HepG2 (cell line): ENCODE measurements around the gene GGA1. TPM values are rescaled to one million over a fixed set of nuclear protein-coding genes. Genes with fewer than 3 reads are reported as not detected.
A peak's percentile ranks its signal among the peaks of the same experiment; 100 is the strongest.

Source experiments
- CEBPB ChIP-seq: IDR thresholded peaks from 2 replicates; pipeline ENCODE4 v1.6.1; 2011; ENCODE audit warnings: low read depth, low read length, improper control_type of control experiment, borderline replicate concordance
- CENPX ChIP-seq: sonication (generic); formaldehyde crosslinking; IDR thresholded peaks from 2 replicates; pipeline ENCODE4 v1.9.0; 2021; ENCODE audit warnings: mild to moderate bottlenecking, missing genetic modification reagents, moderate library complexity
- CREBL2 ChIP-seq: sonication (generic); formaldehyde crosslinking; IDR thresholded peaks from 2 replicates; pipeline ENCODE4 v1.8.1; 2023; ENCODE audit warnings: missing genetic modification reagents, mild to moderate bottlenecking, borderline replicate concordance
- CREM ChIP-seq, 2 experiments: sonication (generic) in 1 of 2; formaldehyde crosslinking in 1 of 2; IDR thresholded peaks; 2 replicates each; pipeline versions ENCODE4 v1.4.0 to v1.6.1; 2016 to 2020; ENCODE audit warnings: antibody characterized with exemption in 1 of 2, mild to moderate bottlenecking in 1 of 2, missing genetic modification reagents in 1 of 2
- IRF9 ChIP-seq: sonication (generic); formaldehyde crosslinking; IDR thresholded peaks from 2 replicates; pipeline ENCODE4 v1.8.0; 2022; ENCODE audit warnings: missing genetic modification reagents, mild to moderate bottlenecking, borderline replicate concordance
- MYNN ChIP-seq: sonication (generic); formaldehyde crosslinking; IDR thresholded peaks from 2 replicates; pipeline ENCODE4 v1.4.0; 2020; ENCODE audit warnings: mild to moderate bottlenecking, low read depth, missing genetic modification reagents
- ONECUT2 ChIP-seq: sonication (generic); formaldehyde crosslinking; IDR thresholded peaks from 2 replicates; pipeline ENCODE4 v1.4.0; 2020; ENCODE audit warnings: missing genetic modification reagents
- PAX8 ChIP-seq: sonication (generic); formaldehyde crosslinking; IDR thresholded peaks from 2 replicates; pipeline ENCODE4 v1.8.0; 2022; ENCODE audit warnings: mild to moderate bottlenecking, missing genetic modification reagents, borderline replicate concordance
- PRDM4 ChIP-seq: sonication (generic); formaldehyde crosslinking; IDR thresholded peaks from 2 replicates; pipeline ENCODE4 v1.9.0; 2021; ENCODE audit warnings: missing genetic modification reagents, borderline replicate concordance
- REL ChIP-seq: sonication (generic); formaldehyde crosslinking; conservative IDR thresholded peaks from 2 replicates; pipeline ENCODE4 v1.8.0; 2022; ENCODE audit warnings: mild to moderate bottlenecking, missing genetic modification reagents, moderate library complexity
- REXO4 ChIP-seq: sonication (generic); formaldehyde crosslinking; IDR thresholded peaks from 2 replicates; pipeline ENCODE4 v1.8.0; 2022; ENCODE audit warnings: missing genetic modification reagents, mild to moderate bottlenecking, borderline replicate concordance
- SAFB2 ChIP-seq: sonication (generic); formaldehyde crosslinking; IDR thresholded peaks from 2 replicates; pipeline ENCODE4 v1.5.1; 2020; ENCODE audit warnings: missing genetic modification reagents, low read depth, mild to moderate bottlenecking, borderline replicate concordance
- SMAD9 ChIP-seq: sonication (generic); formaldehyde crosslinking; IDR thresholded peaks from 2 replicates; pipeline ENCODE4 v1.5.1; 2020; ENCODE audit warnings: mild to moderate bottlenecking, missing genetic modification reagents
- TAF1 ChIP-seq: sonication (generic); formaldehyde crosslinking; IDR thresholded peaks from 2 replicates; pipeline ENCODE4 v1.4.0; 2020; ENCODE audit warnings: missing genetic modification reagents
- TGIF2 ChIP-seq: IDR thresholded peaks from 2 replicates; pipeline ENCODE4 v1.6.1; 2016; ENCODE audit warnings: control low read depth, missing compliant biosample characterization
- ZBTB3 ChIP-seq: sonication (generic); formaldehyde crosslinking; IDR thresholded peaks from 2 replicates; pipeline ENCODE4 v1.4.0; 2020; ENCODE audit warnings: low read depth, mild to moderate bottlenecking, moderate library complexity, missing genetic modification reagents, borderline replicate concordance
- ZNF292 ChIP-seq: sonication (generic); formaldehyde crosslinking; IDR thresholded peaks from 2 replicates; pipeline ENCODE4 v1.8.1; 2022; ENCODE audit warnings: mild to moderate bottlenecking, low read depth, missing genetic modification reagents, borderline replicate concordance
- ZNF710 ChIP-seq: sonication (generic); formaldehyde crosslinking; IDR thresholded peaks from 2 replicates; pipeline ENCODE4 v1.5.0; 2020; ENCODE audit warnings: mild to moderate bottlenecking, missing genetic modification reagents, borderline replicate concordance
- ZNF770 ChIP-seq: sonication (generic); formaldehyde crosslinking; IDR thresholded peaks from 2 replicates; pipeline ENCODE4 v1.5.0; 2020; ENCODE audit warnings: mild to moderate bottlenecking, missing genetic modification reagents
- ZNF777 ChIP-seq: sonication (generic); formaldehyde crosslinking; IDR thresholded peaks from 2 replicates; pipeline ENCODE4 v1.4.0; 2020; ENCODE audit warnings: missing genetic modification reagents
- polyA plus RNA-seq, 8 experiments: library from polyadenylated mRNA; depleted of rRNA in 3 of 8; stranded (reverse) in 7 of 8; unstranded in 1 of 8; fragments of >200 nt; fragmentation: Illumina TruSeq in 4 of 8; extraction: Trizol in 4 of 8; gene quantifications; 2 replicates each; pipeline versions ENCODE4 v1.2.1 to v1.2.3, GENCODE V29; 2011 to 2016; ENCODE audit warnings: low read depth in 4 of 8, missing spikeins in 1 of 8, mixed read lengths in 1 of 8; ENCODE audit not compliant: insufficient read depth in 1 of 8
- total RNA-seq, 5 experiments: library from RNA; depleted of rRNA; stranded (reverse); fragments of >200 nt; fragmentation: Illumina TruSeq; extraction: Trizol; gene quantifications; 2 replicates each; pipeline ENCODE4 v1.2.3, GENCODE V29; 2016; ENCODE audit warnings: low read depth in 1 of 5

GGA1 gene
- total and polyA plus RNA-seq, 2 of the 13 experiments (the other 11 are each of a cell fraction or from before 2014, with no cell fraction given) = 29.1 to 87.2 TPM

- peak; percentile 78 for TF ChIP-seq ONECUT2 (CRISPR knock-in tag)
- peak; percentile 83 for TF ChIP-seq TGIF2 (CRISPR knock-in tag)
- peak; percentile 79 for TF ChIP-seq IRF9
- TF ChIP-seq CEBPB = peak; percentile 97
- TF ChIP-seq ZNF777 (CRISPR knock-in tag) = no peak
- TF ChIP-seq TAF1 = peak; percentile 79
- no peak for TF ChIP-seq PAX8
- 0 out of 2 replicates have a peak, but pooled peaks have one; percentile 62 for TF ChIP-seq SMAD9
- peak; percentile 60; the same call in 1 of the 2 replicates for TF ChIP-seq CREM (IDR thresholded peaks at IDR 0.05)
- no peak for TF ChIP-seq CREM (CRISPR knock-in tag; IDR thresholded peaks at IDR 0.05)
- TF ChIP-seq ZNF770 (CRISPR knock-in tag) = peak; percentile 69
- TF ChIP-seq ZBTB3 (CRISPR knock-in tag) = no peak
- TF ChIP-seq CENPX (CRISPR knock-in tag) = no peak
- TF ChIP-seq MYNN = no peak
- no peak for TF ChIP-seq REL
- TF ChIP-seq PRDM4 (CRISPR knock-in tag) = no peak
- TF ChIP-seq ZNF710 = peak; percentile 64
- no peak for TF ChIP-seq ZNF292 (CRISPR knock-in tag)
- TF ChIP-seq REXO4 (CRISPR knock-in tag) = no peak
- 0 out of 2 replicates have a peak, but pooled peaks have one; percentile 33 for TF ChIP-seq SAFB2 (CRISPR knock-in tag)
- TF ChIP-seq CREBL2 (CRISPR knock-in tag) = no peak; the same call in 1 of the 2 replicates
These were observed 47.2 kb upstream of the GGA1 start (continued) for GRCh38 chr22:37561212-37562048.
